Endothelial cell of umbilical vein (primary cell): ENCODE data around the gene CFAP300. TPM values are rescaled to one million over a fixed set of nuclear protein-coding genes. Genes with fewer than 3 reads are reported as not detected.

Source experiments
- BruUV-seq: library from RNA; stranded (reverse); fragments of 400-500 nt; replicated peaks from 2 replicates; lab custom pipeline; 2021; lab: Mats Ljungman, UMichigan
- CTCF ChIA-PET: fragments of 300-600, 350-600 bp; sonication (Branson Sonifier 250); formaldehyde crosslinking; loops from one replicate; lab custom pipeline; 2021; ENCODE audit warnings: antibody characterized with exemption, inconsistent platforms; lab: Charles Lee
- POLR2A ChIA-PET: fragments of 300-600, 350-600 bp; sonication (Branson Sonifier 250); formaldehyde crosslinking; loops from one replicate; lab custom pipeline; 2021; ENCODE audit warnings: antibody characterized with exemption, inconsistent platforms; lab: Charles Lee
- DNase-seq: peaks from one replicate; pipeline ENCODE4 v3.0.0-alpha.2; 2011; ENCODE audit warnings: low read depth, low spot score
- FAIRE-seq: peaks from 2 replicates; lab custom pipeline; 2011; peaks lifted over from hg19 to GRCh38; lab: Jason Lieb, UNC
- H2AFZ ChIP-seq: 2 replicates; pipeline ENCODE4 v1.6.0; 2012; ENCODE audit warnings: low read depth, low read length, control low read depth, inconsistent platforms
- H3K27ac ChIP-seq: 2 replicates; pipeline ENCODE4 v1.5.1; 2011; ENCODE audit warnings: low read depth, mild to moderate bottlenecking, control low read depth, low read length, moderate library complexity; ENCODE audit not compliant: insufficient read depth
- H3K27me3 ChIP-seq, 2 experiments: 2 replicates each; pipeline versions ENCODE4 v1.6.0 to v1.6.1; 2011; ENCODE audit warnings: low read length in 2 of 2, mixed read lengths in 1 of 2; ENCODE audit not compliant: control insufficient read depth in 2 of 2, insufficient read depth in 2 of 2
- H3K36me3 ChIP-seq, 2 experiments: 2 replicates in 1 of 2; 3 replicates in 1 of 2; pipeline ENCODE4 v1.5.1; 2011; ENCODE audit warnings: low read length in 2 of 2, mild to moderate bottlenecking in 1 of 2, moderate library complexity in 1 of 2; ENCODE audit not compliant: control insufficient read depth in 2 of 2, insufficient read depth in 2 of 2; ENCODE audit errors: extremely low read depth in 1 of 2
- H3K4me1 ChIP-seq: 3 replicates; pipeline ENCODE4 v1.5.1; 2011; ENCODE audit warnings: mild to moderate bottlenecking, low read length; ENCODE audit not compliant: control insufficient read depth, insufficient read depth; ENCODE audit errors: extremely low read depth
- H3K4me2 ChIP-seq: 2 replicates; pipeline ENCODE4 v1.6.1; 2011; ENCODE audit warnings: low read length, control low read depth, mixed read lengths; ENCODE audit not compliant: insufficient read depth
- H3K4me3 ChIP-seq, 3 experiments: fragments of 200-600 bp in 1 of 3; sonication (generic), shearing (Covaris generic) in 1 of 3; replicated peaks in 1 of 3; 2 replicates each; pipeline ENCODE4 v1.5.1; 2011 to 2016; ENCODE audit warnings: control low read depth in 3 of 3, low read length in 3 of 3, mild to moderate bottlenecking in 2 of 3, inconsistent platforms in 1 of 3, low read depth in 1 of 3, moderate library complexity in 1 of 3; ENCODE audit not compliant: insufficient read depth in 1 of 3
- H3K79me2 ChIP-seq: 2 replicates; pipeline ENCODE4 v1.6.0; 2012; ENCODE audit warnings: low read length, inconsistent platforms; ENCODE audit not compliant: control insufficient read depth, insufficient read depth
- H3K9ac ChIP-seq: replicated peaks from 2 replicates; pipeline ENCODE3; 2011; ENCODE audit warnings: low read length, control low read depth; ENCODE audit not compliant: insufficient read depth; ENCODE audit errors: extremely low read depth
- H3K9me1 ChIP-seq: replicated peaks from 3 replicates; pipeline ENCODE4 v1.6.0; 2011; ENCODE audit warnings: mild to moderate bottlenecking, low read length; ENCODE audit not compliant: control insufficient read depth, insufficient read depth; ENCODE audit errors: extremely low read depth
- H3K9me3 ChIP-seq: replicated peaks from 2 replicates; pipeline ENCODE4 v1.5.1; 2012; ENCODE audit warnings: low read length, inconsistent platforms; ENCODE audit not compliant: control insufficient read depth, insufficient read depth
- H4K20me1 ChIP-seq: replicated peaks from 2 replicates; pipeline ENCODE3; 2011; ENCODE audit warnings: mild to moderate bottlenecking, low read length; ENCODE audit not compliant: control insufficient read depth, insufficient read depth; ENCODE audit errors: extremely low read depth
- EZH2 ChIP-seq: IDR thresholded peaks from 2 replicates; pipeline ENCODE4 v1.6.1; 2012; ENCODE audit warnings: borderline replicate concordance, low read depth, mild to moderate bottlenecking, moderate library complexity, low read length, inconsistent platforms; ENCODE audit not compliant: severe bottlenecking
- FOS ChIP-seq: IDR thresholded peaks from 2 replicates; pipeline ENCODE4 v1.6.1; 2011; ENCODE audit warnings: mild to moderate bottlenecking, low read length, moderate library complexity, borderline replicate concordance; ENCODE audit not compliant: insufficient read depth
- GATA2 ChIP-seq: IDR thresholded peaks from 2 replicates; pipeline ENCODE4 v1.7.0; 2011; ENCODE audit warnings: low read depth, mild to moderate bottlenecking, moderate library complexity, mixed read lengths, low read length; ENCODE audit not compliant: insufficient read length, insufficient read depth
- MYC ChIP-seq: IDR thresholded peaks from one replicate; pipeline ENCODE4 v1.6.1; 2011; ENCODE audit warnings: mild to moderate bottlenecking, low read depth, low read length
- POLR2A ChIP-seq: IDR thresholded peaks from 2 replicates; pipeline ENCODE4 v1.6.1; 2012; ENCODE audit warnings: low read depth, mild to moderate bottlenecking, control low read depth, low read length
- dilution Hi-C: fragments of 300-500 bp; cut with MboI; formaldehyde crosslinking; loops from one replicate; pipeline ENCODE4 v1.15.0; 2019; ENCODE audit warnings: low sequenced_read_pairs; ENCODE audit not compliant: extremely low pct_ligation_motif_present
- intact Hi-C: fragments of 100-400 bp; cut with micrococcal nuclease; formaldehyde crosslinking; loops from one replicate; pipeline ENCODE4 v1.10.0; 2022
- polyA plus RNA-seq, 4 experiments: library from polyadenylated mRNA; depleted of rRNA in 3 of 4; stranded (reverse) in 3 of 4; unstranded in 1 of 4; fragments of >200 nt; gene quantifications; 2 replicates each; pipeline versions ENCODE4 v1.2.1 to v1.2.3, GENCODE V29; 2011 to 2012; ENCODE audit warnings: missing spikeins in 1 of 4
- total RNA-seq: library from RNA; stranded (reverse); gene quantifications from 2 replicates; pipeline ENCODE4 v1.2.3, GENCODE V29; 2021
- TF ChIP-seq, protein P1 (sequence below), 2 donors: IDR thresholded peaks; 1 replicate in 1 of 2; 2 replicates in 1 of 2; pipeline ENCODE4 v1.5.1; 2011; ENCODE audit warnings: low read length in 2 of 2, mild to moderate bottlenecking in 2 of 2, moderate library complexity in 2 of 2, control low read depth in 1 of 2, inconsistent platforms in 1 of 2, low read depth in 1 of 2; ENCODE audit not compliant: insufficient read depth in 1 of 2; ENCODE audit errors: extremely low read depth in 1 of 2

CFAP300 gene
- total and polyA plus RNA-seq, 2 donors (not counting 3 experiments of a cell fraction or from before 2014, with no cell fraction given) = 0.07 TPM; not detected in 1

DNA sequence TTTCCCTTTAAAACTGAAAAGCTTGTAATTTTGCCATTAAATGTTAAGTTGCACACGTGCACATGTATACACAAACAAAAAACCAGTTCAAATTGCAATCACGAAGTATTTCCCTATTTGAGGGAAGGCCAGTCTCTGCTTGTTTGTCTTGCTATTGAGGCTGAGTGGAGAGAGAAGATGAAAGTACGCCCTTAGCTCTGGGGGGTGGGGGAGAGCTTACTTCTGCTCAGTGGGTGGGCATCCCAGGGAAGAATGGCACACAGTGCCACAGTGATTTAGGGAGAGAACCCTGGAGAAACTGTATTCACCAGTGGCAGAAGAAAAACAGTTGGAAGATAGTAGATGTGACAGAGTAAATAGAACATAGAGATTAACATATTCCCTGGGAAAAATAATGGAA lies 71.7 kb downstream of the CFAP300 start:
- Histone ChIP-seq H3K79me2 (peaks cover 2% of the 10 kb centered on the region), H3K27ac (no peak overlapping the region), H3K9ac (no peak overlapping the region), H3K27me3 (peaks cover 6 to 41% of the 10 kb centered on the region in 2 experiments), H4K20me1 (peaks cover 45% of the 10 kb centered on the region), H3K9me3 (no peaks in the 10 kb centered on the region), H3K4me2 (no peak overlapping the region), H3K4me1 (peaks cover 8% of the 10 kb centered on the region), H3K36me3 (peaks cover 3 to 4% of the 10 kb centered on the region in 2 experiments), H3K9me1 (no peaks in the 10 kb centered on the region), H3K4me3 (no peak overlapping the region), H2AFZ (no peak overlapping the region)
- POLR2A ChIA-PET = interaction anchor here (0.6 kb wide), 1 partner anchor 21 kb away, joined by 3 read pairs; no protein-coding TSS in a partner anchor
- CTCF ChIA-PET = interaction anchor here (1.0 to 1.8 kb wide), 3 partner anchors 9 to 169 kb away, joined by 3 to 6 read pairs (median 4); no protein-coding TSS in a partner anchor
- BruUV-seq = no TSS peak
- no peak for DNase-seq
- dilution Hi-C loops (no loop called here), intact Hi-C loops (loop anchor here (10.0 kb wide), 1 partner anchor 676 kb away; the partner anchor contains the start of gene MMP1)
- FAIRE-seq = no peak
- TF ChIP-seq MYC (no peak), EZH2 (no peak), GATA2 (no peak), POLR2A (no peak), FOS (no peak)
- TF ChIP-seq, protein P1, sequence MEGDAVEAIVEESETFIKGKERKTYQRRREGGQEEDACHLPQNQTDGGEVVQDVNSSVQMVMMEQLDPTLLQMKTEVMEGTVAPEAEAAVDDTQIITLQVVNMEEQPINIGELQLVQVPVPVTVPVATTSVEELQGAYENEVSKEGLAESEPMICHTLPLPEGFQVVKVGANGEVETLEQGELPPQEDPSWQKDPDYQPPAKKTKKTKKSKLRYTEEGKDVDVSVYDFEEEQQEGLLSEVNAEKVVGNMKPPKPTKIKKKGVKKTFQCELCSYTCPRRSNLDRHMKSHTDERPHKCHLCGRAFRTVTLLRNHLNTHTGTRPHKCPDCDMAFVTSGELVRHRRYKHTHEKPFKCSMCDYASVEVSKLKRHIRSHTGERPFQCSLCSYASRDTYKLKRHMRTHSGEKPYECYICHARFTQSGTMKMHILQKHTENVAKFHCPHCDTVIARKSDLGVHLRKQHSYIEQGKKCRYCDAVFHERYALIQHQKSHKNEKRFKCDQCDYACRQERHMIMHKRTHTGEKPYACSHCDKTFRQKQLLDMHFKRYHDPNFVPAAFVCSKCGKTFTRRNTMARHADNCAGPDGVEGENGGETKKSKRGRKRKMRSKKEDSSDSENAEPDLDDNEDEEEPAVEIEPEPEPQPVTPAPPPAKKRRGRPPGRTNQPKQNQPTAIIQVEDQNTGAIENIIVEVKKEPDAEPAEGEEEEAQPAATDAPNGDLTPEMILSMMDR (IDR thresholded peaks at IDR 0.05; ENCODE audit: extremely low read depth in 1 of 2, insufficient read depth in 1 of 2, low read depth in 1 of 2, low read length in 2 of 2) = no peak
